GM18526 (cell line): Measurements from ENCODE around the gene SMAD9.

Experiments
- POLR2A ChIP-seq: IDR thresholded peaks from 3 replicates; pipeline ENCODE4 v1.6.1; 2011; ENCODE audit not compliant: insufficient read length; ENCODE audit errors: extremely low read depth

SMAD9 gene

GRCh38 chr13:36817996-36818803 lies 101.8 kb downstream of the SMAD9 start:
- TF ChIP-seq POLR2A = no peak

GRCh38 chr13:36815062-36815461 lies 105.0 kb downstream of the SMAD9 start:
- TF ChIP-seq POLR2A = no peak

- TF ChIP-seq POLR2A = no peak
These were observed 105.6 kb downstream of the SMAD9 start for GRCh38 chr13:36814465-36814864.

- TF ChIP-seq POLR2A = no peak
These were observed 106.8 kb downstream of the SMAD9 start for GRCh38 chr13:36813225-36813624.

GRCh38 chr13:36807616-36808015 lies 112.4 kb downstream of the SMAD9 start:
- TF ChIP-seq POLR2A = no peak

- no peak for TF ChIP-seq POLR2A
These were observed 113.9 kb downstream of the SMAD9 start for GRCh38 chr13:36806102-36806501.

- no peak for TF ChIP-seq POLR2A
These were observed 115.5 kb downstream of the SMAD9 start for GRCh38 chr13:36804588-36804987.

- TF ChIP-seq POLR2A = no peak
These were observed 119.0 kb downstream of the SMAD9 start for GRCh38 chr13:36801035-36801434.

GRCh38 chr13:36796052-36796451 lies 124.0 kb downstream of the SMAD9 start:
- no peak for TF ChIP-seq POLR2A

- no peak for TF ChIP-seq POLR2A
These were observed 124.6 kb downstream of the SMAD9 start for GRCh38 chr13:36795463-36795862.
